Astrocyte (in vitro differentiated cells and primary cell): ENCODE results near the gene FAM234B. TPM values are rescaled to one million over a fixed set of nuclear protein-coding genes. Genes with fewer than 3 reads are reported as not detected.

Experiments
- DNase-seq: peaks from one replicate; pipeline ENCODE4 v3.0.0-alpha.2; 2010; ENCODE audit warnings: low read depth
- FAIRE-seq: peaks from 2 replicates; lab custom pipeline; 2011; peaks lifted over from hg19 to GRCh38; lab: Jason Lieb, UNC
- H2AFZ ChIP-seq: 2 replicates; pipeline ENCODE4 v1.6.0; 2012; ENCODE audit warnings: low read depth, low read length, inconsistent platforms
- H3K27ac ChIP-seq: 2 replicates; pipeline ENCODE4 v1.5.1; 2011; ENCODE audit warnings: low read depth, low read length, inconsistent platforms
- H3K27me3 ChIP-seq: 2 replicates; pipeline ENCODE4 v1.6.0; 2011; ENCODE audit warnings: low read length, inconsistent platforms; ENCODE audit not compliant: insufficient read depth
- H3K36me3 ChIP-seq: 2 replicates; pipeline ENCODE4 v1.5.1; 2011; ENCODE audit warnings: low read length, inconsistent platforms; ENCODE audit not compliant: insufficient read depth
- H3K4me1 ChIP-seq: 2 replicates; pipeline ENCODE4 v1.5.1; 2011; ENCODE audit warnings: low read length, inconsistent platforms; ENCODE audit not compliant: insufficient read depth
- H3K4me2 ChIP-seq: 2 replicates; pipeline ENCODE4 v1.6.0; 2012; ENCODE audit warnings: low read length, inconsistent platforms
- H3K4me3 ChIP-seq: 2 replicates; pipeline ENCODE4 v1.5.1; 2011; ENCODE audit warnings: low read depth, mild to moderate bottlenecking, low read length, inconsistent platforms; ENCODE audit not compliant: insufficient read depth
- H3K79me2 ChIP-seq: 2 replicates; pipeline ENCODE4 v1.6.0; 2012; ENCODE audit warnings: mild to moderate bottlenecking, low read length, inconsistent platforms; ENCODE audit not compliant: insufficient read depth
- H3K9ac ChIP-seq: 2 replicates; pipeline ENCODE4 v1.6.0; 2012; ENCODE audit warnings: mild to moderate bottlenecking, low read length, inconsistent platforms
- H3K9me3 ChIP-seq: 2 replicates; pipeline ENCODE4 v1.5.1; 2012; ENCODE audit warnings: low read depth, mild to moderate bottlenecking, low read length, inconsistent platforms; ENCODE audit not compliant: insufficient read depth
- H4K20me1 ChIP-seq: 2 replicates; pipeline ENCODE4 v1.6.0; 2012; ENCODE audit warnings: low read length, inconsistent platforms; ENCODE audit not compliant: insufficient read depth
- H3K27ac Mint-ChIP-seq: one replicate; pipeline ENCODE4 v1.8.0; 2021; ENCODE audit warnings: mild to moderate bottlenecking, mixed read lengths; ENCODE audit not compliant: unreplicated experiment
- H3K27me3 Mint-ChIP-seq: one replicate; pipeline ENCODE4 v1.8.0; 2021; ENCODE audit warnings: low read depth, mixed read lengths; ENCODE audit not compliant: unreplicated experiment
- H3K36me3 Mint-ChIP-seq: one replicate; pipeline ENCODE4 v1.8.0; 2021; ENCODE audit warnings: low read depth, mixed read lengths; ENCODE audit not compliant: unreplicated experiment
- H3K4me1 Mint-ChIP-seq: one replicate; pipeline ENCODE4 v1.8.0; 2021; ENCODE audit warnings: low read depth, mixed read lengths; ENCODE audit not compliant: unreplicated experiment
- H3K4me3 Mint-ChIP-seq: one replicate; pipeline ENCODE4 v1.8.0; 2021; ENCODE audit warnings: mild to moderate bottlenecking, moderate library complexity, mixed read lengths; ENCODE audit not compliant: unreplicated experiment
- H3K9me3 Mint-ChIP-seq: one replicate; pipeline ENCODE4 v1.8.0; 2021; ENCODE audit warnings: mild to moderate bottlenecking, mixed read lengths; ENCODE audit not compliant: unreplicated experiment
- EZH2 ChIP-seq: IDR thresholded peaks from 2 replicates; pipeline ENCODE4 v1.6.1; 2012; ENCODE audit warnings: mild to moderate bottlenecking, low read length, inconsistent platforms; ENCODE audit not compliant: insufficient read depth
- total RNA-seq: library from RNA; stranded (reverse); gene quantifications from 2 replicates; pipeline ENCODE4 v1.2.1, GENCODE V29; 2021
- TF ChIP-seq, protein P1 (sequence below): IDR thresholded peaks from 2 replicates; pipeline ENCODE4 v1.5.1; 2011; ENCODE audit warnings: low read depth, mild to moderate bottlenecking, inconsistent platforms, low read length, moderate library complexity; ENCODE audit not compliant: insufficient read depth

The FAM234B gene
- total RNA-seq, 1 donor from 2014 or later = 6.2 TPM

DNA sequence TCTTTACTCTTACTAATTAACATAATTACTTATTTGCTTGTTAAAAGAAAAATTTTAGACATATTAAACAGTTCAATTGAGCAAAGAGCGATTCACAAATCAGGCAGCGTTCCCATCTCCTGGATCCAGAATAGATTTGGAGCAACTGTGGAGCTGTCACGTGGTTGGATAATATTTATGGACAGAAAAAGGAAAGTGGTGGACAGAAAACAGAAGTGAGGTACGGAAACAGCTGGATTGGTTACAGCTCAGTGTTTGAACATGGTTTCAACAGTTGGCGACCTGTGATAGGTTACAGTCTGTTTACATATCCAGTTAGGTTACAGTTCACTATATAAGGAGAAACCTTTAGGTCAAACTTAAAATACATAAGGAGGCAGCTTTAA is 19.7 kb upstream of the FAM234B start:
- Histone ChIP-seq H3K27me3 (peaks cover 2% of the 10 kb centered on the region), H3K27ac (no peak overlapping the region), H4K20me1 (no peaks in the 10 kb centered on the region), H3K4me3 (no peak overlapping the region), H3K36me3 (no peaks in the 10 kb centered on the region), H3K4me1 (no peaks in the 10 kb centered on the region), H2AFZ (no peak overlapping the region), H3K79me2 (no peaks in the 10 kb centered on the region), H3K4me2 (no peak overlapping the region), H3K9ac (no peak overlapping the region), H3K9me3 (no peaks in the 10 kb centered on the region)
- TF ChIP-seq, protein P1, sequence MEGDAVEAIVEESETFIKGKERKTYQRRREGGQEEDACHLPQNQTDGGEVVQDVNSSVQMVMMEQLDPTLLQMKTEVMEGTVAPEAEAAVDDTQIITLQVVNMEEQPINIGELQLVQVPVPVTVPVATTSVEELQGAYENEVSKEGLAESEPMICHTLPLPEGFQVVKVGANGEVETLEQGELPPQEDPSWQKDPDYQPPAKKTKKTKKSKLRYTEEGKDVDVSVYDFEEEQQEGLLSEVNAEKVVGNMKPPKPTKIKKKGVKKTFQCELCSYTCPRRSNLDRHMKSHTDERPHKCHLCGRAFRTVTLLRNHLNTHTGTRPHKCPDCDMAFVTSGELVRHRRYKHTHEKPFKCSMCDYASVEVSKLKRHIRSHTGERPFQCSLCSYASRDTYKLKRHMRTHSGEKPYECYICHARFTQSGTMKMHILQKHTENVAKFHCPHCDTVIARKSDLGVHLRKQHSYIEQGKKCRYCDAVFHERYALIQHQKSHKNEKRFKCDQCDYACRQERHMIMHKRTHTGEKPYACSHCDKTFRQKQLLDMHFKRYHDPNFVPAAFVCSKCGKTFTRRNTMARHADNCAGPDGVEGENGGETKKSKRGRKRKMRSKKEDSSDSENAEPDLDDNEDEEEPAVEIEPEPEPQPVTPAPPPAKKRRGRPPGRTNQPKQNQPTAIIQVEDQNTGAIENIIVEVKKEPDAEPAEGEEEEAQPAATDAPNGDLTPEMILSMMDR = no peak
- TF ChIP-seq EZH2 = no peak
- Mint-ChIP-seq H3K27me3 (peaks cover 4% of the 10 kb centered on the region), H3K9me3 (no peaks in the 10 kb centered on the region), H3K4me1 (no peaks in the 10 kb centered on the region), H3K36me3 (no peaks in the 10 kb centered on the region), H3K27ac (no peak overlapping the region), H3K4me3 (no peak overlapping the region)
- no peak for DNase-seq
- no peak for FAIRE-seq

DNA sequence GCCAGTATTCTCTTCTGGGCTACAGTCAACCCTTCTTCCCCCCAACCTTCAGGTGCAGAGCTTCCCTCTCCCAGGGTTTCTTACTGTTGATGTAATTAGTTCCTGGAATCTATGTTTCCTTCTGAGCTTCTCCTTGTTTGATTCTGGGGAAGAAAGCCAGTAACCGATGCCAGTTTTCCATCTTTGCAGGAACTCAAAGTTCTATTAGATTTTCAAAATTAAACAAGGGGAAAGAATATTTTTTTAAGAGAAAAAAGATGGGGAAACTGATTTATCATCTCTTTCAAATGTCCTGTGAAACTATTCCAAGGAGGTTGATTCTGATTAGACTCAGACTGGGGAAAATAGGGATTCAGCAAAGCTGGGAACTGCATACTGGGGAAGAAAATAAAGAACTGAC is 17.9 kb upstream of the FAM234B start:
- H3K4me3 Mint-ChIP-seq = no peak overlapping the region
- H3K9me3 ChIP-seq = no peaks in the 10 kb centered on the region
- H3K27me3 ChIP-seq = peaks cover 2% of the 10 kb centered on the region
- H3K9me3 Mint-ChIP-seq = no peaks in the 10 kb centered on the region
- H3K27ac Mint-ChIP-seq = no peak overlapping the region
- H3K9ac ChIP-seq = no peak overlapping the region
- no peaks in the 10 kb centered on the region for H3K36me3 ChIP-seq
- no peaks in the 10 kb centered on the region for H3K79me2 ChIP-seq
- no peak overlapping the region for H3K4me2 ChIP-seq
- TF ChIP-seq, protein P1 = no peak
- no peak for TF ChIP-seq EZH2
- no peaks in the 10 kb centered on the region for H3K36me3 Mint-ChIP-seq
- no peak overlapping the region for H3K27ac ChIP-seq
- no peak for DNase-seq
- no peak overlapping the region for H3K4me3 ChIP-seq
- H4K20me1 ChIP-seq = no peaks in the 10 kb centered on the region
- no peaks in the 10 kb centered on the region for H3K4me1 Mint-ChIP-seq
- H3K27me3 Mint-ChIP-seq = peaks cover 3% of the 10 kb centered on the region
- H2AFZ ChIP-seq = no peak overlapping the region
- no peak for FAIRE-seq
- no peaks in the 10 kb centered on the region for H3K4me1 ChIP-seq

DNA sequence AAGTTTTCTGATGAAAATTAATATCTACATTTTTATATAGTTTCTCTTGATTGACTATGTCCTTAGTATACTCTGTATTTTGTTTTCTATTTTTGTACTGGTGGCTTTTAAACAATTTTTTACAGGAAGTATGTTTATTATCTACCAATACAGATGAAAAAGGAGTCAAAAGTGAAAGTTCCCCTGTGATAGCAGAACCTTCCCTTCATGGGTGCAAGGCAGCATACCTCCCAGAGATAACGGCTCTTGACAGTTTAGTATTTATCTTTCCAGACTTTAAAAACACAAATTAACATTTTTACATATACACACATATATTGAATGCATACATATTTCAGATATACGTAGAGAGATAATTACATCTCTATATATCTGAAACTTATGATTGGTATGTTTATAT is 17.1 kb upstream of the FAM234B start:
- H3K4me1 ChIP-seq = no peaks in the 10 kb centered on the region
- H3K79me2 ChIP-seq = no peaks in the 10 kb centered on the region
- no peak for DNase-seq
- no peak overlapping the region for H3K9ac ChIP-seq
- H3K36me3 Mint-ChIP-seq = no peaks in the 10 kb centered on the region
- H3K9me3 Mint-ChIP-seq = no peaks in the 10 kb centered on the region
- no peak overlapping the region for H3K27ac ChIP-seq
- H3K4me1 Mint-ChIP-seq = no peaks in the 10 kb centered on the region
- H3K4me2 ChIP-seq = no peak overlapping the region
- no peak for FAIRE-seq
- peaks cover 3% of the 10 kb centered on the region for H3K27me3 Mint-ChIP-seq
- TF ChIP-seq, protein P1 = no peak
- TF ChIP-seq EZH2 = no peak
- no peak overlapping the region for H3K4me3 ChIP-seq
- H3K27ac Mint-ChIP-seq = no peak overlapping the region
- H3K9me3 ChIP-seq = no peaks in the 10 kb centered on the region
- H4K20me1 ChIP-seq = no peaks in the 10 kb centered on the region
- H3K4me3 Mint-ChIP-seq = no peak overlapping the region
- H3K27me3 ChIP-seq = peaks cover 2% of the 10 kb centered on the region
- H2AFZ ChIP-seq = no peak overlapping the region
- H3K36me3 ChIP-seq = no peaks in the 10 kb centered on the region
